HepG2 (cell line): ENCODE results near the gene BRAF. TPM values are rescaled to one million over a fixed set of nuclear protein-coding genes. Genes with fewer than 3 reads are reported as not detected.

Experiments used
- ATAC-seq: fragments of 200-7000 bp; cut with Tn5 transposase; 3 replicates; pipeline ENCODE4 v1.9.1; 2020; ENCODE audit warnings: mild to moderate bottlenecking, moderate library complexity
- BruUV-seq: library from RNA; stranded (reverse); fragments of 400-500 nt; replicated peaks from 2 replicates; lab custom pipeline; 2021; lab: Mats Ljungman, UMichigan
- CTCF ChIA-PET: fragments of 300-600 bp; formaldehyde crosslinking; extraction: SDS; loops from one replicate; lab custom pipeline; 2021; ENCODE audit warnings: low total read pairs, inconsistent platforms, low intra/inter-chr PET ratio; lab: Yijun Ruan, JAX
- POLR2A ChIA-PET: fragments of 350-600 bp; sonication (Branson Sonifier 250); formaldehyde crosslinking; loops from one replicate; lab custom pipeline; 2020; ENCODE audit warnings: antibody characterized with exemption, inconsistent platforms; lab: Yijun Ruan, JAX
- DNase-seq: peaks from one replicate; pipeline ENCODE4 v3.0.0-alpha.2; 2015; ENCODE audit warnings: low spot score
- FAIRE-seq: peaks from 3 replicates; lab custom pipeline; 2011; peaks lifted over from hg19 to GRCh38; lab: Jason Lieb, UNC
- H2AFZ ChIP-seq: one replicate; pipeline ENCODE4 v1.6.1; 2011; ENCODE audit warnings: low read length, inconsistent platforms
- H3K27ac ChIP-seq: fragments of 300-600 bp; 3 replicates; pipeline ENCODE4 v1.8.0; 2011; ENCODE audit warnings: mixed run types, mild to moderate bottlenecking, mixed read lengths, low read length, inconsistent platforms; ENCODE audit not compliant: insufficient read depth; ENCODE audit errors: extremely low read length
- H3K27me3 ChIP-seq, 2 experiments: fragments of 200-600 bp in 1 of 2; 2 replicates in 1 of 2; 3 replicates in 1 of 2; pipeline versions ENCODE4 v1.6.0 to v1.8.0; 2011; ENCODE audit warnings: low read length in 2 of 2, mild to moderate bottlenecking in 2 of 2, moderate library complexity in 2 of 2, inconsistent platforms in 1 of 2; ENCODE audit not compliant: insufficient read depth in 2 of 2, control insufficient read depth in 1 of 2
- H3K36me3 ChIP-seq, 2 experiments: fragments of 200-600 bp in 1 of 2; replicated peaks in 1 of 2; 2 replicates in 1 of 2; 3 replicates in 1 of 2; pipeline versions ENCODE4 v1.5.1 to v1.8.0; 2011; ENCODE audit warnings: low read length in 2 of 2, inconsistent platforms in 1 of 2; ENCODE audit not compliant: insufficient read depth in 2 of 2, control insufficient read depth in 1 of 2
- H3K4me1 ChIP-seq: 2 replicates; pipeline ENCODE4 v1.5.1; 2012; ENCODE audit warnings: low read length, inconsistent platforms; ENCODE audit not compliant: insufficient read depth
- H3K4me2 ChIP-seq: 2 replicates; pipeline ENCODE4 v1.6.0; 2011; ENCODE audit warnings: low read depth, low read length, inconsistent platforms
- H3K4me3 ChIP-seq, 3 experiments: fragments of 200-600 bp in 1 of 3; sonication (generic), shearing (Covaris generic) in 1 of 3; replicated peaks in 1 of 3; 2 replicates each; pipeline ENCODE4 v1.5.1; 2011 to 2016; ENCODE audit warnings: low read length in 3 of 3, inconsistent platforms in 2 of 3, low read depth in 2 of 3, mild to moderate bottlenecking in 2 of 3, control low read depth in 1 of 3, mixed read lengths in 1 of 3; ENCODE audit not compliant: insufficient read depth in 1 of 3
- H3K79me2 ChIP-seq: one replicate; pipeline ENCODE4 v1.6.1; 2011; ENCODE audit warnings: low read length, inconsistent platforms; ENCODE audit not compliant: insufficient read depth
- H3K9ac ChIP-seq: 2 replicates; pipeline ENCODE4 v1.6.0; 2011; ENCODE audit warnings: mild to moderate bottlenecking, low read depth, low read length, inconsistent platforms; ENCODE audit not compliant: insufficient read depth
- H3K9me3 ChIP-seq: 2 replicates; pipeline ENCODE4 v1.5.1; 2012; ENCODE audit warnings: mild to moderate bottlenecking, low read length
- H4K20me1 ChIP-seq: 2 replicates; pipeline ENCODE4 v1.6.0; 2011; ENCODE audit warnings: inconsistent platforms, mild to moderate bottlenecking, low read length, moderate library complexity; ENCODE audit not compliant: insufficient read depth
- DDIT3 ChIP-seq: sonication (generic); formaldehyde crosslinking; IDR thresholded peaks from 2 replicates; pipeline ENCODE4 v1.4.0; 2020; ENCODE audit warnings: mild to moderate bottlenecking, missing genetic modification reagents
- ISL2 ChIP-seq: sonication (generic); formaldehyde crosslinking; IDR thresholded peaks from 2 replicates; pipeline ENCODE4 v1.5.0; 2020; ENCODE audit warnings: missing genetic modification reagents
- KLF15 ChIP-seq: sonication (generic); formaldehyde crosslinking; IDR thresholded peaks from 2 replicates; pipeline ENCODE4 v1.8.1; 2023; ENCODE audit warnings: borderline replicate concordance, mild to moderate bottlenecking, inconsistent platforms, missing genetic modification reagents, mixed read lengths
- REST ChIP-seq, 2 experiments: IDR thresholded peaks; 2 replicates each; pipeline ENCODE4 v1.6.1; 2011 to 2012; ENCODE audit warnings: low read length in 2 of 2, borderline replicate concordance in 1 of 2, low read depth in 1 of 2, mild to moderate bottlenecking in 1 of 2, moderate library complexity in 1 of 2
- SNAPC2 ChIP-seq: sonication (generic); formaldehyde crosslinking; IDR thresholded peaks from 2 replicates; pipeline ENCODE4 v1.8.1; 2022; ENCODE audit warnings: mild to moderate bottlenecking, missing genetic modification reagents
- ZNF160 ChIP-seq: sonication (generic); formaldehyde crosslinking; IDR thresholded peaks from 2 replicates; pipeline ENCODE4 v1.8.0; 2022; ENCODE audit warnings: mild to moderate bottlenecking, inconsistent platforms, missing genetic modification reagents
- ZNF24 ChIP-seq: fragments of 450-650 bp; IDR thresholded peaks from 2 replicates; pipeline ENCODE4 v1.6.1; 2017; ENCODE audit warnings: antibody characterized with exemption, mild to moderate bottlenecking
- ZNF280D ChIP-seq: sonication (generic); formaldehyde crosslinking; IDR thresholded peaks from 2 replicates; pipeline ENCODE4 v1.5.1; 2020; ENCODE audit warnings: mild to moderate bottlenecking, missing genetic modification reagents
- ZNF350 ChIP-seq: sonication (generic); formaldehyde crosslinking; IDR thresholded peaks from 2 replicates; pipeline ENCODE4 v1.4.0; 2020; ENCODE audit warnings: mild to moderate bottlenecking, low read depth, missing genetic modification reagents, borderline replicate concordance
- ZNF468 ChIP-seq: sonication (generic); formaldehyde crosslinking; IDR thresholded peaks from 2 replicates; pipeline ENCODE4 v1.8.0; 2022; ENCODE audit warnings: mild to moderate bottlenecking, moderate library complexity, missing genetic modification reagents
- WGBS: methylation state at CpG from one replicate; pipeline ENCODE4 v1.1.6; 2017; ENCODE audit warnings: low lambda C conversion rate; 5-methylcytosine and 5-hydroxymethylcytosine counted together
- in situ Hi-C: cut with HindIII; loops from 2 replicates; pipeline ENCODE4 v1.10.0; 2017; ENCODE audit warnings: low pct_unique_long_range_greater_than_20kb; ENCODE audit not compliant: extremely low pct_ligation_motif_present
- intact Hi-C: fragments of 100-400 bp; cut with micrococcal nuclease; formaldehyde crosslinking; loops from one replicate; pipeline ENCODE4 v1.10.0; 2022; ENCODE audit not compliant: unreplicated experiment
- polyA plus RNA-seq, 8 experiments: library from polyadenylated mRNA; depleted of rRNA in 3 of 8; stranded (reverse) in 7 of 8; unstranded in 1 of 8; fragments of >200 nt; fragmentation: Illumina TruSeq in 4 of 8; extraction: Trizol in 4 of 8; gene quantifications; 2 replicates each; pipeline versions ENCODE4 v1.2.1 to v1.2.3, GENCODE V29; 2011 to 2016; ENCODE audit warnings: low read depth in 4 of 8, missing spikeins in 1 of 8, mixed read lengths in 1 of 8; ENCODE audit not compliant: insufficient read depth in 1 of 8
- total RNA-seq, 5 experiments: library from RNA; depleted of rRNA; stranded (reverse); fragments of >200 nt; fragmentation: Illumina TruSeq; extraction: Trizol; gene quantifications; 2 replicates each; pipeline ENCODE4 v1.2.3, GENCODE V29; 2016; ENCODE audit warnings: low read depth in 1 of 5
- TF ChIP-seq, protein P1 (sequence below): sonication (generic); formaldehyde crosslinking; IDR thresholded peaks from 2 replicates; pipeline ENCODE4 v1.5.1; 2020; ENCODE audit warnings: mild to moderate bottlenecking, missing genetic modification reagents, moderate library complexity

The BRAF gene
- total and polyA plus RNA-seq, 2 of the 13 experiments (the other 11 are each of a cell fraction or from before 2014, with no cell fraction given), result 12.5 to 13.4 TPM

DNA sequence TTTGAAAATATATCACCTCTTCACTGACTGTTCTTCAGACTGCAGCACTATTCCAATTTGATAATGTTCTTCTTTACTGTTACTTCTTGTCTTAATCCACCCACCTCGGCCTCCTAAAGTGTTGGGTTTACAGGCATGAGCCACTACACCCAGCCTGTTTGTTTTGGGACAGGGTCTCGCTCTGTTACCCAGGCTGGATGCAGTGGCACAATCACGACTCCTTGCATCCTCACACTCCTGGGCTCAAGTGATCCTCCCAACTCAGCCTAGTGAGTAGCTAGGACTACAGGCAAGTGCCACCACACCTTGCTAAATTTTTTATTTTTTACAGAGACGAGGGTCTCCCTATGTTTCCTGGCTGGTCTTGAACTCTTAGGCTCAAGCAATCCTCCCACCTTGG, 150.4 kb downstream of the BRAF start:
- 92% methylated on average over 4 of the region's 4 CpGs for WGBS
- in situ Hi-C loops, result no loop called here
- Histone ChIP-seq H3K27ac (no peak overlapping the region), H3K9me3 (no peaks in the 10 kb centered on the region), H2AFZ (no peak overlapping the region), H3K79me2 (no peaks in the 10 kb centered on the region), H3K36me3 (peaks cover 5 to 32% of the 10 kb centered on the region in 2 experiments; a peak in 4 of 5 replicates), H4K20me1 (no peaks in the 10 kb centered on the region), H3K4me2 (no peak overlapping the region), H3K9ac (no peak overlapping the region), H3K4me3 (no peak overlapping the region), H3K27me3 (no peaks in the 10 kb centered on the region), H3K4me1 (no peaks in the 10 kb centered on the region)
- FAIRE-seq (no peak), DNase-seq (no peak), ATAC-seq (no peak)
- BruUV-seq, result no TSS peak
- TF ChIP-seq ZNF468 (CRISPR knock-in tag), result no peak
- TF ChIP-seq, protein P1, sequence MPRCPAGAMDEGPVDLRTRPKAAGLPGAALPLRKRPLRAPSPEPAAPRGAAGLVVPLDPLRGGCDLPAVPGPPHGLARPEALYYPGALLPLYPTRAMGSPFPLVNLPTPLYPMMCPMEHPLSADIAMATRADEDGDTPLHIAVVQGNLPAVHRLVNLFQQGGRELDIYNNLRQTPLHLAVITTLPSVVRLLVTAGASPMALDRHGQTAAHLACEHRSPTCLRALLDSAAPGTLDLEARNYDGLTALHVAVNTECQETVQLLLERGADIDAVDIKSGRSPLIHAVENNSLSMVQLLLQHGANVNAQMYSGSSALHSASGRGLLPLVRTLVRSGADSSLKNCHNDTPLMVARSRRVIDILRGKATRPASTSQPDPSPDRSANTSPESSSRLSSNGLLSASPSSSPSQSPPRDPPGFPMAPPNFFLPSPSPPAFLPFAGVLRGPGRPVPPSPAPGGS (CRISPR knock-in tag), result no peak
- no peak for TF ChIP-seq ZNF160
- no peak for TF ChIP-seq SNAPC2 (CRISPR knock-in tag)
- no peak for TF ChIP-seq ZNF350 (CRISPR knock-in tag)
- TF ChIP-seq ZNF280D (CRISPR knock-in tag), result no peak
- TF ChIP-seq ZNF24, result no peak
- TF ChIP-seq REST (IDR thresholded peaks at IDR 0.05; ENCODE audit: borderline replicate concordance in 1 of 2, low read depth in 1 of 2, low read length in 2 of 2), result no peak
- TF ChIP-seq ISL2 (CRISPR knock-in tag), result no peak
- TF ChIP-seq KLF15 (CRISPR knock-in tag), result no peak
- no peak for TF ChIP-seq DDIT3 (CRISPR knock-in tag)
- intact Hi-C loops, result no loop called here
- ChIA-PET CTCF (no interaction called here), POLR2A (no interaction called here)
